Measurements from ENCODE around the gene ENTREP1. TPM values are rescaled to one million over a fixed set of nuclear protein-coding genes. Genes with fewer than 3 reads are reported as not detected.

The ENTREP1 gene
- total and polyA plus RNA-seq, 2 of the 4 experiments (the other 2 are of a cell fraction) = not detected

DNA sequence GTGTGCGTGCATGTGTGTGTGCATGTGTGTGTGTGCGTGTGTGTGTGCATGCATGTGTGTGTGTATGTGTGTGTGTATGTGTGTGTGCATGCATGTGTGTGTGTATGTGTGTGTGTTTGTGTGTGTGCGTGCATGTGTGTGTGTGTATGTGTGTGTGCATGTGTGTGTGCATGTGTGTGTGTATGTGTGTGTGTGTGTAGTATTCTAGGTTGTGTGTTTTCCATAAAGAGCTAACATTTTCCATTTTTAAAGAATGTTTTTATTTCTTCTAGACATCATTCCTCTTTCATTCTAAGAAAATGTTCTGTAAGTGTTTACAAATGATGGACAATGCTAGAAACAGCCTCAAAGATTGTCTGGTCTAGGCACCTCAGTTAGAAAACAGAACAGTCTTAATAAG, 15.6 kb downstream of the ENTREP1 start:
- dilution Hi-C loops (cut with HindIII; ENCODE audit: low sequenced_read_pairs, unreplicated experiment) = no loop called here

More for the DNA sequence above, 15.6 kb downstream of the ENTREP1 start:
- Histone ChIP-seq H2AK5ac (ENCODE audit: low read depth, low read length) (no peak overlapping the region), H3K4ac (ENCODE audit: low read depth, low read length) (no peak overlapping the region), H3K79me1 (ENCODE audit: low read depth in 1 of 2, low read length in 2 of 2) (no peaks in the 10 kb centered on the region), H3K9me3 (ENCODE audit: control insufficient read depth, insufficient read depth, low read length) (no peaks in the 10 kb centered on the region), H2BK20ac (ENCODE audit: low read depth, low read length) (no peak overlapping the region), H3K4me2 (ENCODE audit: low read depth, low read length) (no peak overlapping the region), H3K27me3 (ENCODE audit: control insufficient read depth, insufficient read depth, low read length) (peaks cover 6% of the 10 kb centered on the region), H3K14ac (replicated peaks; ENCODE audit: low read depth, low read length) (no peak overlapping the region), H3K9me1 (ENCODE audit: insufficient read depth, low read length) (no peaks in the 10 kb centered on the region), H2BK120ac (ENCODE audit: low read depth, low read length) (no peak overlapping the region), H2BK15ac (ENCODE audit: low read depth, low read length) (no peak overlapping the region), H3K36me3 (ENCODE audit: control insufficient read depth, insufficient read depth, low read length) (no peaks in the 10 kb centered on the region), H4K20me1 (ENCODE audit: insufficient read depth, low read length) (no peaks in the 10 kb centered on the region), H2BK5ac (ENCODE audit: low read depth, low read length, poor library complexity, severe bottlenecking) (peak overlapping the region; percentile 32), H2AFZ (replicated peaks; ENCODE audit: low read length, poor library complexity) (no peak overlapping the region), H2AK9ac (replicated peaks; ENCODE audit: low read depth, low read length, poor library complexity) (no peak overlapping the region), H3K23ac (ENCODE audit: low read depth, low read length) (no peak overlapping the region), H4K8ac (ENCODE audit: low read depth in 2 of 2, low read length in 2 of 2) (no peak overlapping the region), H3K9ac (ENCODE audit: low read depth, low read length) (no peak overlapping the region), H4K5ac (ENCODE audit: low read depth, low read length) (no peak overlapping the region), H3K56ac (ENCODE audit: extremely low read depth, insufficient read depth, low read length) (no peak overlapping the region), H3K18ac (ENCODE audit: low read depth, low read length) (no peak overlapping the region), H4K91ac (ENCODE audit: insufficient read depth, low read depth, low read length) (no peak overlapping the region), H3K4me1 (ENCODE audit: control insufficient read depth, insufficient read depth, low read length) (no peaks in the 10 kb centered on the region), H3K27ac (ENCODE audit: insufficient read depth, low read length) (no peak overlapping the region), H3K4me3 (ENCODE audit: insufficient read depth, low read depth, low read length) (no peak overlapping the region)
- ATAC-seq (ENCODE audit: low read depth) (no peak), DNase-seq (no peak)
- BruUV-seq (replicated peaks) = no TSS peak
- 40% methylated on average over 1 of the region's 3 CpGs; no CpG with 5 or more reads in 1 of the 2 experiments for WGBS, 2 experiments (ENCODE audit: extremely low coverage in 2 of 2, insufficient read length in 1 of 2)
- no peak for TF ChIP-seq CEBPB (IDR thresholded peaks at IDR 0.05; ENCODE audit: low read depth, low read length)
- CTCF ChIA-PET = interaction anchor here (0.6 kb wide), 2 partner anchors 341 to 578 kb away, joined by 3 to 5 read pairs; no protein-coding TSS in a partner anchor
- intact Hi-C loops (cut with micrococcal nuclease) (no loop called here), in situ Hi-C loops (cut with MboI; ENCODE audit: low sequenced_read_pairs) (no loop called here)
- POLR2A ChIA-PET (ENCODE audit: unreplicated experiment) = no interaction called here

Measured in IMR-90 (cell line).